CD4-positive, alpha-beta T cell treated with Interleukin-21 for 1 hour (primary cell): Measurements from ENCODE around the gene C5orf47.

Experiments
- DNase-seq: peaks from one replicate; pipeline ENCODE4 v3.0.0-alpha.2; 2020

C5orf47 gene

GRCh38 chr5:173988554-173989431 lies at the start of gene C5orf47:
Gene C5orf47, plus strand, starts transcription at chr5:173989170. Its CDS starts 94 bp downstream, at chr5:173989264.
- DNase-seq = no peak

GRCh38 chr5:173940269-173940668 lies 48.7 kb upstream of the C5orf47 start:
- no peak for DNase-seq

- DNase-seq = no peak
Measured at GRCh38 chr5:173941102-173941501, 47.9 kb upstream of the C5orf47 start.

- no peak for DNase-seq
Measured at GRCh38 chr5:173941758-173942401, 47.1 kb upstream of the C5orf47 start.

GRCh38 chr5:173944511-173944910 lies 44.5 kb upstream of the C5orf47 start:
- DNase-seq = no peak

GRCh38 chr5:173945160-173945559 lies 43.8 kb upstream of the C5orf47 start:
- DNase-seq = no peak

- no peak for DNase-seq
Measured at GRCh38 chr5:173946323-173946722, 42.6 kb upstream of the C5orf47 start.

GRCh38 chr5:173950829-173951228 lies 38.1 kb upstream of the C5orf47 start:
- DNase-seq = no peak

GRCh38 chr5:173953528-173954090 lies 35.4 kb upstream of the C5orf47 start:
- DNase-seq = no peak

- no peak for DNase-seq
Measured at GRCh38 chr5:173954671-173955521, 34.1 kb upstream of the C5orf47 start.

GRCh38 chr5:173960986-173961385 lies 28.0 kb upstream of the C5orf47 start:
- no peak for DNase-seq

- DNase-seq = no peak
Measured at GRCh38 chr5:173961418-173961817, 27.6 kb upstream of the C5orf47 start.

GRCh38 chr5:173962436-173962972 lies 26.5 kb upstream of the C5orf47 start:
- no peak for DNase-seq

GRCh38 chr5:173963182-173963838 lies 25.7 kb upstream of the C5orf47 start:
- no peak for DNase-seq

- peak; percentile 33 for DNase-seq
Measured at GRCh38 chr5:173963867-173964441, 25.0 kb upstream of the C5orf47 start.

- DNase-seq = no peak
Measured at GRCh38 chr5:173964506-173964905, 24.5 kb upstream of the C5orf47 start.

- DNase-seq = no peak
Measured at GRCh38 chr5:173967241-173967640, 21.7 kb upstream of the C5orf47 start.

GRCh38 chr5:173968154-173968797 lies 20.7 kb upstream of the C5orf47 start:
- DNase-seq = no peak

GRCh38 chr5:173969167-173970049 lies 19.6 kb upstream of the C5orf47 start:
- DNase-seq = no peak
